Ectodermal cell (in vitro differentiated cells): ENCODE data around the gene ALDOB.

ENCODE experiments used
- H3K27ac ChIP-seq: 2 replicates; pipeline ENCODE4 v1.7.0; 2013; ENCODE audit warnings: mild to moderate bottlenecking, low read depth, low read length; ENCODE audit not compliant: insufficient read depth, poor library complexity, severe bottlenecking
- H3K27me3 ChIP-seq: 2 replicates; pipeline ENCODE4 v1.7.0; 2013; ENCODE audit warnings: mild to moderate bottlenecking, low read length; ENCODE audit not compliant: insufficient read depth, control insufficient read depth, poor library complexity, severe bottlenecking
- H3K36me3 ChIP-seq: one replicate; pipeline ENCODE4 v1.7.0; 2013; ENCODE audit warnings: low read length; ENCODE audit not compliant: control insufficient read depth, insufficient read depth
- H3K4me1 ChIP-seq: one replicate; pipeline ENCODE4 v1.7.0; 2013; ENCODE audit warnings: low read length; ENCODE audit not compliant: control insufficient read depth, insufficient read depth
- H3K4me3 ChIP-seq: 2 replicates; pipeline ENCODE4 v1.7.0; 2013; ENCODE audit warnings: low read depth, low read length, control low read depth; ENCODE audit not compliant: insufficient read depth
- H3K9me3 ChIP-seq: 2 replicates; pipeline ENCODE4 v1.7.0; 2013; ENCODE audit warnings: mild to moderate bottlenecking, low read length, moderate library complexity; ENCODE audit not compliant: control insufficient read depth
- WGBS, 2 experiments: methylation state at CpG; one replicate each; pipeline ENCODE4 v1.1.7; 2013; ENCODE audit warnings: missing lambda C conversion rate in 2 of 2; 5-methylcytosine and 5-hydroxymethylcytosine counted together

ALDOB gene

GRCh38 chr9:101432171-101432570 lies 3.4 kb downstream of the ALDOB start:
- Histone ChIP-seq H3K4me1 (no peaks in the 10 kb centered on the region), H3K27me3 (no peaks in the 10 kb centered on the region), H3K9me3 (no peaks in the 10 kb centered on the region), H3K27ac (no peak overlapping the region), H3K36me3 (no peaks in the 10 kb centered on the region), H3K4me3 (no peak overlapping the region)

GRCh38 chr9:101429736-101430135 lies 5.8 kb downstream of the ALDOB start:
- Histone ChIP-seq H3K4me3 (no peak overlapping the region), H3K36me3 (no peaks in the 10 kb centered on the region), H3K4me1 (no peaks in the 10 kb centered on the region), H3K27ac (no peak overlapping the region), H3K9me3 (no peaks in the 10 kb centered on the region), H3K27me3 (no peaks in the 10 kb centered on the region)
- 93 to 94% methylated on average over 7 of the region's 7 CpGs for WGBS, 2 experiments

GRCh38 chr9:101428909-101429308 lies 6.7 kb downstream of the ALDOB start:
- Histone ChIP-seq H3K4me1 (no peaks in the 10 kb centered on the region), H3K27ac (no peak overlapping the region), H3K27me3 (no peaks in the 10 kb centered on the region), H3K9me3 (no peaks in the 10 kb centered on the region), H3K36me3 (no peaks in the 10 kb centered on the region), H3K4me3 (no peak overlapping the region)
- WGBS, 2 experiments, result 88 to 92% methylated on average over 2 of the region's 3 CpGs

GRCh38 chr9:101427957-101428655 lies 7.5 kb downstream of the ALDOB start:
- Histone ChIP-seq H3K27ac (no peak overlapping the region), H3K27me3 (no peaks in the 10 kb centered on the region), H3K4me1 (no peaks in the 10 kb centered on the region), H3K4me3 (no peak overlapping the region), H3K9me3 (no peaks in the 10 kb centered on the region), H3K36me3 (no peaks in the 10 kb centered on the region)
- 100% methylated on average over 3 of the region's 3 CpGs for WGBS, 2 experiments

GRCh38 chr9:101427358-101427757 lies 8.2 kb downstream of the ALDOB start:
- no peaks in the 10 kb centered on the region for H3K9me3 ChIP-seq
- no peaks in the 10 kb centered on the region for H3K27me3 ChIP-seq
- H3K27ac ChIP-seq, result no peak overlapping the region
- no peaks in the 10 kb centered on the region for H3K36me3 ChIP-seq
- H3K4me1 ChIP-seq, result no peaks in the 10 kb centered on the region
- no peak overlapping the region for H3K4me3 ChIP-seq
- 91 to 94% methylated on average over 8 of the region's 8 CpGs for WGBS, 2 experiments

- H3K27ac ChIP-seq, result no peak overlapping the region
- no peaks in the 10 kb centered on the region for H3K27me3 ChIP-seq
- H3K4me1 ChIP-seq, result no peaks in the 10 kb centered on the region
- no peaks in the 10 kb centered on the region for H3K36me3 ChIP-seq
- H3K9me3 ChIP-seq, result no peaks in the 10 kb centered on the region
- no peak overlapping the region for H3K4me3 ChIP-seq
- 92 to 93% methylated on average over 5 of the region's 5 CpGs for WGBS, 2 experiments
Observed at GRCh38 chr9:101421653-101422065, 13.9 kb downstream of the ALDOB start.

GRCh38 chr9:101419863-101420262 lies 15.7 kb downstream of the ALDOB start:
- H3K27ac ChIP-seq, result no peak overlapping the region
- H3K4me3 ChIP-seq, result no peak overlapping the region
- H3K9me3 ChIP-seq, result no peaks in the 10 kb centered on the region
- no peaks in the 10 kb centered on the region for H3K4me1 ChIP-seq
- WGBS, 2 experiments, result 89 to 95% methylated on average over 2 of the region's 2 CpGs
- H3K36me3 ChIP-seq, result no peaks in the 10 kb centered on the region
- H3K27me3 ChIP-seq, result no peaks in the 10 kb centered on the region

- Histone ChIP-seq H3K9me3 (no peaks in the 10 kb centered on the region), H3K27ac (no peak overlapping the region), H3K36me3 (no peaks in the 10 kb centered on the region), H3K4me3 (no peak overlapping the region), H3K27me3 (no peaks in the 10 kb centered on the region), H3K4me1 (no peaks in the 10 kb centered on the region)
- 87 to 89% methylated on average over 6 to 7 of the region's 7 CpGs for WGBS, 2 experiments
Observed at GRCh38 chr9:101418518-101419430, 16.8 kb downstream of the ALDOB start.

- Histone ChIP-seq H3K27me3 (no peaks in the 10 kb centered on the region), H3K9me3 (no peaks in the 10 kb centered on the region), H3K27ac (no peak overlapping the region), H3K36me3 (no peaks in the 10 kb centered on the region), H3K4me1 (no peaks in the 10 kb centered on the region), H3K4me3 (no peak overlapping the region)
Observed at GRCh38 chr9:101417977-101418376, 17.6 kb downstream of the ALDOB start.

GRCh38 chr9:101417389-101417788 lies 18.2 kb downstream of the ALDOB start:
- Histone ChIP-seq H3K4me1 (no peaks in the 10 kb centered on the region), H3K4me3 (no peak overlapping the region), H3K27ac (no peak overlapping the region), H3K9me3 (no peaks in the 10 kb centered on the region), H3K27me3 (no peaks in the 10 kb centered on the region), H3K36me3 (no peaks in the 10 kb centered on the region)
